HG03064 (cell line): ENCODE measurements around the gene TSG101.

Experiments used
- ATAC-seq: cut with Tn5 transposase; IDR thresholded peaks from one replicate; pipeline ENCODE4 v1.9.1; 2021; ENCODE audit warnings: low read depth; ENCODE audit not compliant: unreplicated experiment

TSG101 gene

GRCh38 chr11:18495271-18495670, 31.5 kb downstream of the TSG101 start:
- ATAC-seq: no peak

GRCh38 chr11:18493310-18493709, 33.4 kb downstream of the TSG101 start:
- ATAC-seq: no peak

- no peak for ATAC-seq
Measured at GRCh38 chr11:18492888-18493287, 33.9 kb downstream of the TSG101 start.

GRCh38 chr11:18491924-18492323, 34.8 kb downstream of the TSG101 start:
- ATAC-seq: no peak

- no peak for ATAC-seq
Measured at GRCh38 chr11:18490736-18491485, 35.8 kb downstream of the TSG101 start.

- ATAC-seq: no peak
Measured at GRCh38 chr11:18490319-18490718, 36.4 kb downstream of the TSG101 start.

- no peak for ATAC-seq
Measured at GRCh38 chr11:18485913-18486528, 40.7 kb downstream of the TSG101 start.

GRCh38 chr11:18479063-18479462, 47.7 kb downstream of the TSG101 start:
- ATAC-seq: no peak

GRCh38 chr11:18472587-18472986, 54.2 kb downstream of the TSG101 start:
- no peak for ATAC-seq

- ATAC-seq: no peak
Measured at GRCh38 chr11:18471995-18472394, 54.7 kb downstream of the TSG101 start.

- no peak for ATAC-seq
Measured at GRCh38 chr11:18468961-18469360, 57.8 kb downstream of the TSG101 start.

- ATAC-seq: no peak
Measured at GRCh38 chr11:18468059-18468458, 58.7 kb downstream of the TSG101 start.

- no peak for ATAC-seq
Measured at GRCh38 chr11:18466402-18466801, 60.3 kb downstream of the TSG101 start.

GRCh38 chr11:18463439-18463838, 63.3 kb downstream of the TSG101 start:
- ATAC-seq: no peak

- ATAC-seq: no peak
Measured at GRCh38 chr11:18461909-18462308, 64.8 kb downstream of the TSG101 start.

GRCh38 chr11:18459634-18460033, 67.1 kb downstream of the TSG101 start:
- no peak for ATAC-seq

GRCh38 chr11:18457450-18457849, 69.3 kb downstream of the TSG101 start:
- no peak for ATAC-seq

GRCh38 chr11:18455686-18456372, 70.9 kb downstream of the TSG101 start, which contains the start of gene LDHAL6A:
LDHAL6A (plus strand) TSS chr11:18455856; CDS start chr11:18456681, 825 bp downstream.
- ATAC-seq: no peak

- ATAC-seq: no peak
Measured at GRCh38 chr11:18452927-18453326, 73.8 kb downstream of the TSG101 start.

GRCh38 chr11:18449251-18449650, 77.5 kb downstream of the TSG101 start:
- ATAC-seq: no peak

- ATAC-seq: no peak
Measured at GRCh38 chr11:18438691-18439090, 88.1 kb downstream of the TSG101 start.
